ENCODE results near the gene PRRT3. TPM values are rescaled to one million over a fixed set of nuclear protein-coding genes. Genes with fewer than 3 reads are reported as not detected.

The PRRT3 gene
- total and polyA plus RNA-seq, 9 of the 15 experiments (the other 6 are each of a cell fraction or from before 2014, with no cell fraction given) = 0.06 to 1.9 (median 1.2) TPM

GRCh38 chr3:9916734-9917680, 35.2 kb downstream of the PRRT3 start, which contains the start of gene IL17RC (continued):
- TF ChIP-seq SP2 (IDR thresholded peaks at IDR 0.05; ENCODE audit: extremely low read depth, low read depth, low read length, poor library complexity, severe bottlenecking) (no peak), KDM5B (IDR thresholded peaks at IDR 0.05; ENCODE audit: insufficient replicate concordance, low read depth, low read length) (peak; percentile 57), PHTF2 (CRISPR knock-in tag; IDR thresholded peaks at IDR 0.05) (no peak), ZNF12 (CRISPR knock-in tag; IDR thresholded peaks at IDR 0.05) (no peak), IRF9 (tag; IDR thresholded peaks at IDR 0.05) (no peak), TAL1 (IDR thresholded peaks at IDR 0.05) (no peak), EP400 (IDR thresholded peaks at IDR 0.05) (no peak; the same call in 1 of the 2 replicates), CSDE1 (IDR thresholded peaks at IDR 0.05) (no peak), MLLT1 (IDR thresholded peaks at IDR 0.05) (no peak), NFIC (IDR thresholded peaks at IDR 0.05) (peak; percentile 31), HEY1 (CRISPR knock-in tag; IDR thresholded peaks at IDR 0.05; ENCODE audit: borderline replicate concordance) (no peak), RHOXF2B (CRISPR knock-in tag; conservative IDR thresholded peaks at IDR 0.05) (no peak), ZBTB26 (CRISPR knock-in tag; IDR thresholded peaks at IDR 0.05) (peak; percentile 20; the same call in 1 of the 2 replicates), MYC (IDR thresholded peaks at IDR 0.05; ENCODE audit: low read depth, low read length) (peak; percentile 62), MYC (CRISPR knock-in tag; IDR thresholded peaks at IDR 0.05; ENCODE audit: borderline replicate concordance, low read depth) (no peak), RB1 (IDR thresholded peaks at IDR 0.05; ENCODE audit: low read depth) (no peak), ZBTB7A (IDR thresholded peaks at IDR 0.05; ENCODE audit: borderline replicate concordance, control insufficient read depth, low read depth, low read length) (peak; percentile 58; the same call in 1 of the 2 replicates), TFAP4 (CRISPR knock-in tag; IDR thresholded peaks at IDR 0.05; ENCODE audit: borderline replicate concordance) (peak; percentile 88; the same call in 1 of the 2 replicates), ZNF239 (CRISPR knock-in tag; IDR thresholded peaks at IDR 0.05) (no peak), LCOR (CRISPR knock-in tag; IDR thresholded peaks at IDR 0.05) (0 out of 2 replicates have a peak, but pooled peaks have one; percentile 43), ZNF561 (CRISPR knock-in tag; conservative IDR thresholded peaks at IDR 0.05) (no peak), EHMT2 (IDR thresholded peaks at IDR 0.05) (no peak)

All from K562 (cell line).